T follicular helper cell (primary cell): ENCODE results near the gene MRPS2.
A peak's percentile ranks its signal among the peaks of the same experiment; 100 is the strongest.
"Not testable (repeated sequence)": the region's sequence is repeated elsewhere in the genome, so short reads cannot be mapped to it uniquely, and the experiment has no call there.

Experiments used
- DNase-seq: peaks from one replicate; pipeline ENCODE4 v3.0.0-alpha.2; 2020; ENCODE audit warnings: low read depth

Gene MRPS2

DNA sequence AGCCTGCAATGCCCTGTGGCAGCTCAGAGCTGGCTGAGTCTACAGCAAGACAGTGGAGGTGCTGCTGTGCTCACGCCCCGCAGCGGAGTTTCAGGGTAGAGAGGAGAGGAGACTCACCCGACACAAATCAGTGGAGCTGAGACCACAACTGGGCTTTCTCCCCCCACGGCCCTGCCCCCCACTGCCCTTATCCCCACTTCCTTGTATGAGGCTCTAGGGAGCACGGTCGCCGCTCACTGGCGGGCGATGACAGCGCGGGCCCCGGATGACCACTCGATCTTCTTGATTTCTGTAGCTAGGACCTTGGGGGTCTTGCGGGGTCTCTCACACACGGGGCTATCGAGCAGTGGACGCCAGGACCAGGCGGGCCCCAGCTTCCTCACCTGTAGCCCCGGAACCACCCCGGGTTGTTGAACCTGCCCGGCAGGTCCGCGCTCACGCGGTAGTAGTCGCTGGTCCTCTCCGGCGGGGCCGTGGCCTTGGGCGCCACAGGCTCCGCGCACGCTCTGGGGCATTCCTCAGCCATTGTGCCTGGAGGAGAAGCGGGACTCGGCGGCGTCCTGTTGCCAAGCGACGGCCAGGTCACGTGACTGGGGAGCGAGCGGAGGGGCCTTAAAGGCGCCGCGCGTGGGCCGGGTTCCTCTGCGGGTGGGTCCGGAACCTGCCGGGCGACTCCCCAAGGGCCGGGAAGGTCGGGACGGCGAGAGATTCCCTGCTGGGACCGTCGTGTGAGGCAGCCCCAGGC, 984 bp upstream of the MRPS2 start:
- peak; percentile 88 for DNase-seq

DNA sequence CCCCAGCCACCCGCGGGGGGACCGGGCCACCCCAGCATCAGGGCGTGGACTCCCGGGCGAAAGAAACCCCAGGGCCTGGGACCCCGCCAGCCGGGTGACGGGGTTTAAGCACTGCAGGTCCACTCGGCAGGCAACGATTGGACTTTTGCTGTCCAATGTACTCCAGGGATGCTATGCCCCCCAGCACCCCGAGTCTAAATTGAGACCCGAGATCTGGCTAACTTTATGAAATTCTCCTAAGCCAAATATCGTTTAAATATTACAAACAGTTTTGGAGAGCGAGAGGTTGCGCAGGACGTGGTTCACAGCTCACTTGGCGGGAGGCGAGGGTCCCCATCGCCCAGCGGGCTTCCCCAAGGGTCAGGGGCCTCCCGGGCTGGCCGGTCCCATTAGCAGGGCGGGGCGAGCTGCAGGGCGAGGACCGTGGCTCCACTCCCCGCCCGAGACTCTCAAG, 384 bp upstream of the MRPS2 start:
- DNase-seq = no peak

DNA sequence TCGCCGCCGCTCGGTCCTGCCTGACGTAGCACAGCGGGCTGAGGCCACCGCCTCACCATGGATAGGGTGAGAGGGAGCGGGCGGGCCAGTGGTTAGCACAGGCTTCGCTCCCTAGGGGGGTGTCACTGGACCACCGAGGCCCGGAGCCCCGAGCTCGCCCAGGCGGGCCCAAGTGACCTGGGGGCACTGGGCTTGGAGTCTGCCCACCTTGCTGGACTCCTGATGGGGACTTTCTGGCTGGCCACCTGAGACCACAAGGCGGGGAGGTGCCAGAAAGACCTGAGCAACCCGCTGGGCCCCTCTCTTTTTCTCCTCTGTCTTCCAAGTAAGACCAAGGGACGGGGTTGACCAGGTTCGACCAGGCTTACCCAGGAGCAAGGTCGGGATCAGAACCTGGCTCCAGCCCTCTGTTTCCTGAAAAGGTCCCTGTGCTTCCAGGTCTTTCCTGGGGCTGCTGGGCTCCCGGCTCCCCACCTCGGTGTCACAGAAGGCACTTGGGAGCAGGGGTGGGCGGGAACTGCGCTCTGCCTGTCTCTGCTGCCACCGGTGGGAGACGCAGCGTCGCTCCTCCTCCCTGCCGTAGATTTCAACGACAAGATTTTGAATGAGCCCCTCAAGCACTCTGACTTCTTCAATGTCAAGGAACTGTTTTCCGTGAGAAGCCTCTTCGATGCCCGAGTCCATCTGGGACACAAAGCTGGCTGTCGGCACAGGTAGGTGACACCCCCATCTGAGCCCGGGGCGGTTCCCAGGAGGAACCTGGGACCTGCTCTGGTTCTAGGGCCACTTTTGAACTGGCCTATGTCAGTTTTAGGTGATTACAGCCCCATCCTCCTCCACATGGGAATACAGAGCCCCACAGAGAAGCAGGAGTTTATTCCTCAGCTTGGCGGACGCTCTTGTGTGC, 1.0 kb downstream of the MRPS2 start:
- DNase-seq = no peak

DNA sequence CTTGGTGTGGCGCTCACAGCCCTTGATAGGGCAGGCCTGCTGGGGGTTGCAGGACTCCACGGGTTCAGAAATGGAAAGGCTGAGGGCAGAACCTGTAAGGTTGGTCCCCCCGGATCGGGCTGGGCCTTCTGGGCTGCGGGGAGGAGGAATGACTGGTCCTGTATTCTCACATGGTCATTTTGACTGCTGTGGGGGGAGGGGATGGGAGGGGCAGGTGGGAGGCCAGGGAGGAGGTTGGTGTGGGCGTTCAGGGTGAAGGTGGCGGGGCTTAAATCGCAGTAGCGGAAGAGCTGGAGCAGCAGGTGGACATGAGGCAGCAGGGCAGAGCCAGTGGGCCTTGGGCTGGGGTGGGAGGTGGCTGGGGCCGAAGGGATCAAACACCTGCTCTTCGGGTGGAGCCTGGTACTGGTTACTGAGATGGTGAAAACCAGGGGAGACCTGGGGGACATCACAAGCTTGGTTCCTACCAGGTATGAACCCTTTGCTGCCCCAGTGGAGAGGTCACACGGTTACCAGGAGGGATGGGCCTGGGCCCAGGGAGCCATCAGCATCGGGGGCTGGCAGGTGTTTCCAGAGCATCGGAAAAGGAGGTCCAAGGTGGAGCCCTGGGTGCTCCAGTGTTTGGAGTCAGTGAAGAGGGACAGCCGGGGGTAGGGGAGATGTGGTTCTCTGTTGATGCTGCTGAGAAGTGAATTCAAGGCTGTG, 1.8 kb downstream of the MRPS2 start:
- DNase-seq = no peak

DNA sequence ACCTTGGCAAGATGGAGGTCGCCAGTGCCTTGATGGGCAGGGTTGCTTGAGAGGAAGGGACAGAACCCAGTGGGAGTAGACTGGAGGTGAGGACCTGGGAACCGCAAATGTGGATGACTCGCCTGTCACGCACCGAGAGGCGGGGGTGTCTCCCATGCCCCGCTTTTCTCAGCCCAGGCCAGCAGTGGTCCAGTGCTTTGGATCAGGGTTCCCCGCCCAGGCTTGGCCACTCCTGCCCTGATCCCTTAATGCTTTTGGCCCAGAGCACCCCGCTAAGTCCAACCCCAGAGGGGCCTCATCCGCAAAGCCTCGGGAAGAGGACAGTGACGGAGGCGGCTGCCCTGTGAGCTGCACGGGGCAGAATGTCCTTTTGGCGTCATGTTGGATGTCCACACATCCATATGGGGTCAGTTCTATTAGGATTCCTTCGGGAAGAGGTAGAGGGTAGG, 2.4 kb downstream of the MRPS2 start:
- no peak for DNase-seq

DNA sequence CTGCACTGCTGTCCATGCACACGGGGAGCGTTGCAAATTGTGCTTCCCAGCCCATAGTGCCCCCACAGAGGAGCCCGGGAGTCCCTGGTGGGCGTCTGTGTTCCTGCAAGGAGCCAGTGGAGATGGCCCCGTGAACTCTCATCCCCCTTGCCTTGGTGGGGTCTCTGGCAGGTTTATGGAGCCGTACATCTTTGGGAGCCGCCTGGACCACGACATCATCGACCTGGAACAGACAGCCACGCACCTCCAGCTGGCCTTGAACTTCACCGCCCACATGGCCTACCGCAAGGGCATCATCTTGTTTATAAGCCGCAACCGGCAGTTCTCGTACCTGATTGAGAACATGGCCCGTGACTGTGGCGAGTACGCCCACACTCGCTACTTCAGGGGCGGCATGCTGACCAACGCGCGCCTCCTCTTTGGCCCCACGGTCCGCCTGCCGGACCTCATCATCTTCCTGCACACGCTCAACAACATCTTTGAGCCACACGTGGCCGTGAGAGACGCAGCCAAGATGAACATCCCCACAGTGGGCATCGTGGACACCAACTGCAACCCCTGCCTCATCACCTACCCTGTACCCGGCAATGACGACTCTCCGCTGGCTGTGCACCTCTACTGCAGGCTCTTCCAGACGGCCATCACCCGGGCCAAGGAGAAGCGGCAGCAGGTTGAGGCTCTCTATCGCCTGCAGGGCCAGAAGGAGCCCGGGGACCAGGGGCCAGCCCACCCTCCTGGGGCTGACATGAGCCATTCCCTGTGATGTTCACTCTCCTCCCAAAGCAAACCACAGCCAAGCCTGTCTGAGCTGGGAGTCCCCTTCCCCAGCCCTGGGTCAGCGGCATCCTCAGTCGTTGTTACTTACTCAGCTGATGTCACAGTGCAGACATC, 3.1 kb downstream of the MRPS2 start:
- no peak for DNase-seq

DNA sequence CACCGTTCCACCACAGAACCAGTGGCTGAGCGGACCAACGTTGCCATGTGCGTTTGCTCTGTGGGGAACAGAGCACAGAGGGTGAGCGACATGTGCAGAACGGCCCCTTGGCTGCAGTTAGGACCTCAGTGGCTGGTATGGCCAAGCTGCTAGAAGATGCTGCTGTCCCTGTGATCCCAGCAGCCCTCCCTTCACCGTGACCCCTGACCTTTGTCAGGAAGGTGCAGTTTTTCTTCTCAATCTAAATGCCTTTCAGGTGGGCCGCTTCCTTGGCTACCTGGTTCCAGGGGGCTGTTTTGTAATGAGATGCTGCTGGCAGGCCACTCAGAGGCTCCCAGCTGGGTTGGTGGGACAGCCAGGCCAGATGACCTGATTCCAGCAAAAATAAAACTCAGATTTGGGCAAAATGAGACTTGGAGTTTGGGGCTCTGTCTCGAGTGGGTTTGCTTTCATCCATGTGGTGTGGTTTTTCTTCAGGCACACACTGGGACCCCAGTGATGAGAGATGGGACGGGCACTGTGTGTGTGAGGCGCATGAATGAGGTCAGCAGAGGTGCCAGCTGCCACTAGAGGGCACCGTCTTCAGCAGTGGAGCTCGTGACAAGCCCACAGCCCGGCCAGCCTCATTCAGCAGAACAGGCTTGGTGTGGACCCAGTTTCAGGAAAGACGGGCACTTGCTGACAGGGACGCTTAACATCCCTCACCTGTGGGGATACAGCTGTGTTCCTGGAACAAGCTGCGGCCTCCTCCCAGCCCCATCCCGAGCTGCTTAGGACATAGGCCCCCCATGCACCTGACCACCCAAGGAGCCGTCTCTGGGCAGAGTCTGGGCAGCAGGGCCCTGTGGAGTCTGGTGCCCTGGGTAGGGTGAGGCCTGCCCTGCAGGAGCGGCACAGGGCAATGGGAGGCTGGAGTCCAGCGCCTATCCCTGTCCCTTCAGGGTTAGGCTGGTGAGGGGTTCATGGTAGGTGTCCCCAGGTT, 4.1 kb downstream of the MRPS2 start:
- peak; percentile 33 for DNase-seq

DNA sequence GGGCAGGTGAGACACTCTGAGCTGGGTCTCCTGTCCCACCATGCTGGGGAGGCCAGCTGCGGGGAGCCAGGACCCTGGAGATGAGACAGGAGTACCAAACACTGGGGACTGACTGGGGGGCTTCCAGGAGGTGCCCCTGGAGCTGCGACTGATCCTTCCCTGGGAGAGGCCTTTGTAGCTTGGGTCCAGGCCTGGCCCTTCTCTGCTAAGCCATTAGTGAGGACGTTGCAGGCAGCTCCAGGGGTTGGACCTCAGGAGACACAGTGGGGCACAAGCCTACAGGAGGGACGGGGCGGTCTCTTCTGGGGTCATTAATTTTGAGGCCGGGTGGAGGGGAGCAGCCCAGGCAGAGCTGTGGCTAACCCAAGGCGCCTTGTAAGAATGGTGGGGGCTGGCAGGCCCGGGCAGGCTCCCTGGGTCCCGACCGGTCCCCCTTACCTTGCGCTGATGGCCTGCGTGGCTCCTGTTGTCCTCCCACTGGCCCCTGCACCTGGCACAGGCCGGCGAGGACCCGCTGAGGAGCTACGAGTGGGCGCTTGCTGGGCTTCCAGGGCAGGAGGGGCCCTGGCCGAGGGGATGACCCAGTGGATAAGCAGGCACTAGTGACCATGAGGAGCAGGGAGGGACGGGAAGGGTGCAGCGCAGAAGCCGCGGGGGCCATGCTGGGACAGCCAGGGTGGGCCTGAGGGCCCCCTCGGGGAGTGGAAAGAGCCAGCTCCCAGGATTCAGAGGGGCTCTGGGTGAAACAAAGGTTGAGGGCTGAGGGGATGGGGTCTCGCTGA, 5.1 kb downstream of the MRPS2 start:
- no peak for DNase-seq

DNA sequence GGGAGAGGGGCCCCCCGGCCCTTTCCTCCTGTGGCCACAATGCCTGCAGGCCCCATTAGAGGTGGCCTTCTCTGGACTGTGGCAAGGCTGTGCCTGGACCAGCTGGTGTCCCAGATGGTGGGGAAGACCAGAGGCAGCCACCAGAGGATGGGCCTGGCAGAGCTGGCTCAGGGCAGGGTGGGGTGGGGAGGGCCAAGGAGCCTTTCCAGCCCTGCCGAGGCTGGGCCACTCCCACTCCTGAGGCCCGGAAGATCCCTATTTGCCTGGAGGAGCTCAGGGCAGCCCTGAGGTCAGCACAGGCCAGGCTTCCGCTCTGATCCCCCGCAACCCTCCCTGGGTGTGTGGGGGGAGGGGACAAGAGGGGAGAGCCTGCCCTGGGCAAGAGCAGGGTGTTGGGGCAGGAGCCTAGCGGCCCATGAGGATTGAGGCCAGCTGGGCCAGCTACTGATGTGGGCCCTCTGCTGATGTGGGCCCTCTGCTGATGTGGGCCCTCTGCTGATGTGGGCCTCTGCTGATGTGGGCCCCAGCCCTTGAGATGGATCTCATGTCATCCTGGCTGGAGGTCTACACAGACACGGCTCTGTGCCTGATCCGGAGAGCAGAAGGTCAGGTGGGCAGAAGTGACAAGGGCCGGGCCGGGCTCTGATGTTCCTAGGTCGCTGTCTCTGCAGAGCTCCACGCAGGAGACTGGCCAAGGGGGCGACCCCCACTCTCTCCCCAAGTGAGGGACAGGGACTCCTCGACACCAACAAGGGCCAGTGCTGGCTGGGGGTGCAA, 6.0 kb downstream of the MRPS2 start:
- no peak for DNase-seq

DNA sequence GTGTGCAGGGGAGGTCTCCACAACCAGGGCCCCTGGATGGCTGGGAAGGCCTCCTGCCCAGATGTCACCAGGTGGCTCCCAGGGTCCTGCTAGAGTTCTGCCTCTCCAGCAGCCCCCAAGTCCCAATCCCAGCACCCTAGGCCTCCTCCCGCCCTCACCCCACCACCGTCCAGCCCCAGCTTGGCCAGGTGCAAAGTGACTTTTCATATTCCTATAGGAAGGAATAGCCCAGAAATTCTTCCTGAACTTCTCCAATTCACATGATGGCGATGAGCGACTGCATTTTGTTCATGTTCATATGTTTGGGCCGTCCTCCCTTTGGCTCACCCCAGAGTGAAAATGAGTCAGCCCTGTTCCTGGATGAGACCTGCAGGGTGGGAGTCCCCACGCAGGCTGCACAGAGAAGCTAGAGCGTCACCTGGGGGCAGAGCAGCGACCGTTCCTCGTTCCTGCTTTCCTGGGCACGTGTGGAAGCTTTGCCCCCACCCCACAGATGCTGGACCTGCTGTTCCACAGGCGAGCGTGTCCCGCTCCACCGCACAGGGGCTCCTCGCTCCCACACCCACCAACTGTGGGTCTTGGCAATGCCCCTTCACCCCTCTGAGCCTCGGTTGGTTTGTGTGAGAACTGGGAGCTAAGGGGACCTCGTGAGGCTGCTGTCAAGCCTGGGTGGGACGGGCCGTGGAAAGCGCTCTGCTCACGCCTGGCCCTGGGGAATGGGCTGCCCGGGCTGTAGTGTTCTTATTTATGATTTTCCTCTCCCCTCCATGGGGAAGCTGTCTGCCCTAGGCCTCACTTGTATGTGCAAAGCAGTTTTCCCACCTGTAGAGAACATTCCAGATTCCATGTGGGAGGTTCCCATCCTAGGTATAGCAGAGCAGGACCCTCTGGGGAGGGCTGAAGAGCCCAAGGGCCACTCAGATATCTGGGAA, 6.9 kb downstream of the MRPS2 start:
- DNase-seq = no peak

DNA sequence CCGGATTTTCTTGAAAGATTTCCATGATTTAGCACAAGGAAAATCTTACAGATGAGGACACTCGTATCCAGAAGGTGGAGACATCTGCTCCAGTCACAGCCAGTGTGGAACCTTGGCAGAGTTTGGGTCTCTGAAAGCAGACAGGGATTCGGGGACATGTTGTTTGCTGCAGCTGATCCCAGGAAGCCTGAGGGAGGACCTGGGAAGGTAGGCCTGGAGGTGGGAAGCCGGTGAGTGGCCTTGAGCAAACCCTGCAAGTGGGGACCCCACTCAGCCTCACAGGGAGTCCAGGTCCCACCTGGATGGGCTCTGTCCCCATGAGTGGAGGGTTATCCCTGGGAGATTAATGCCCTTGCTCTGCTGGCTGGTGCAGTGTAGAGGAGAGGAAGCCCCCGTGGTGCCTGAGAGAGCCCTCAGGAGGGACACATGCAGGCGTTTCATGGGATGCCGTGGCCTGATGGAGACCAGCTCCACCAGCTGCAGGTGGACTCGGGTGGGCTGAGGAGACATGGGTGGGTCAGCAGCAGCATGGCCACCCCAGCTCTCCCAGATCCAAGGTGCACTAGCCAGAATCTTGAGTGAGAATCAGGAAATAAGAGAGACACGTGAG, 7.8 kb downstream of the MRPS2 start:
- DNase-seq = no peak

DNA sequence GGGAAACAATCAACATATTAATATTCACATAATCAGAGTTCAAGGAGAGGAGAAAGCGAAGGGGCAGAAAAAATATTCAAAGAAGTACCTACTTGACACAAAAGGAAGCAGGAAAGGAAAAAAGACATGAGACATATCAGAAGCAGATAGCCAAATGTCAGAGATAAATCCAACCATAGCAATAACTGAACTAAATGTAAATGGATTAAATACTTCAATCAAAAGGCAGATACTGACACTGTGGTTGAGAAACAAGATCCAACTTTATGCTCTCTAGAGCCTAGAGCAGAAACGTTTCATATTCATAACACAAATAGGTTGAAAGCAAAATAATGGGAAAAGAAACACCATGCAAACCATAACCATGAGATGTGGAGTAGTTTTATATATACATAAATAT, 9.0 kb downstream of the MRPS2 start:
- no peak for DNase-seq

DNA sequence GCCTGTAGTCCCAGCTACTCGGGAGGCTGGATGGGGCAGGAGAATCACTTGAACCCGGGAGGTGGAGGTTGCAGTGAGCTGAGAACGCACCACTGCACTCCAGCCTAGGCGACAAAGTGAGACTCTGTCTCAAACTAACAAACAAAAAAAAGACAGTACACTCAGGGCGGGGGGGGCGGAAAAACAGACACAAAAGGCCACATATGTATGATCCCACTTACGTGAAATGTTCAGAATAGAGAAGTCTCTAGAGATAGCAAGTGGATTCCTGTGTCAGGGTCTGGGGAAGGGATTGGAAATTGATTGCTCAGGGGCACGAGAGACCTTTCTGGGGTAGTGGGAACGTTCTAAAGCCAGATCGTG, 11.7 kb downstream of the MRPS2 start:
- DNase-seq = no peak

DNA sequence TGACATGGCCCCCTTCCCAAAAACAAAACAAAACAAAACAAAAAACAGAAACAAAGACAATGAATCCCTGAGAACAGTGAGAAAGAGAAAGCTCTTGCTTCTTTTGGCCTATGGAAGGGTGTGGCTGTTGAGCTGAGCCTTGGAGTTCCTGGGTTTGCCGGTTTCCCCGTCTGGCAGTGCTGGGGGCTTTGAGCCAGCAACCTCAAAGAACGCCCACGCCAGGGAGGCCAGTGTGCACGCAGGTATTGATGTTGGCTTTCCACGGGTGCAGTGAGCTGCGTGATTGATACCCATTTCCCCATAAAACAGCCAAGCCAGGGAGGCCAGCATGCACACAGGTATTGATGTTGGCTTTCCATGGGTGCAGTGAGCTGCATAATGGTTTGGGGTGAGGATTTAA, 12.4 kb downstream of the MRPS2 start:
- DNase-seq = no peak

DNA sequence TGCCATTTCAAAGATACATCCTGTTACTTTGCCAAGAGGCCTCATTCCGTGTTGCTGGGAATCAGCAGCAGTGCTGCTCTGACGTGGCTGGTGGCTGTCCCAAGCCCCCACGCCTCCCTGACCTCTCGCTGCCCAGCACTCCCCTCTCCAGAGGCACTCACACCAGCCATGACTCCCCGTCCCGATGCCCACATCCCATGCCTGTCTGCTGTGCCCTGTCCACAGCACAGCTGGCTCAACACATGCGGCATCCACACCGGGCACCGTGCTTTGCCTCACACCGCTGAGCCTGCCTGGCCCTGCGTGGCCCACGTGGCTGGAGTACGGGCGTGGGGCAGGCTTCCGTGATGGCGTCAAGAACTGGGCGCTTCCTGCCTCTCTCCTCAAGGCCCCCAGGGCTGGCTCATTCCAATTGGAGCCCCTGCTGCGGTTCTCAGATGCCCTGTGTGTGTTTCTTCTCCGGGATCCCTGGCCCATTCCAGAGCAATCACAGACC, 12.9 kb downstream of the MRPS2 start:
- no peak for DNase-seq

DNA sequence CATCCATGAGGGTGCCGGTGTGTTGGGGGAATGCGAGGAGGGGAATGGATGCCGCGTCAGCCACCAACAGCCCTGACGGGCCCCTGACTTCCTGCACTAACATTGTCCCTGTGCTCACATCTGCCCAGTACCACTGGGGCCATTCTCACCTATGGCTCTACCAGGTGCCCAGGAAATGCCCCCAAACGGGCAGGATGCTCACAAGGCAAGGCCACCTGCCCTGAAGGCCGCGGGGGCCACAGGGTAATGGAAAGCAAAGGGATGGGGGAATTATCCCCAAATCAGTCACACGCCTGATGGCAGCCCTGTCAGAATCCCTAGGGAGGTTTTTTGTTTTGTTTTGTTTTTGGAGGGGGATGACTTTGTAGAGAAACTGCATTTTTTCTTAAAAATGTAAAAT, 13.4 kb downstream of the MRPS2 start:
- DNase-seq = not testable (repeated sequence)
